K562 (cell line): ENCODE data around the gene ERAL1. TPM values are rescaled to one million over a fixed set of nuclear protein-coding genes. Genes with fewer than 3 reads are reported as not detected.

Source experiments
- ARID4B ChIP-seq: sonication (generic); formaldehyde crosslinking; IDR thresholded peaks from 2 replicates; pipeline ENCODE4 v1.8.0; 2022; ENCODE audit warnings: mild to moderate bottlenecking, missing genetic modification reagents
- BRD9 ChIP-seq: fragments of 450-650 bp; IDR thresholded peaks from 2 replicates; pipeline ENCODE4 v1.6.1; 2018; ENCODE audit warnings: low read depth; ENCODE audit not compliant: partially characterized antibody
- KLF10 ChIP-seq: fragments of 250-450 bp; sonication (Bioruptor Pico); IDR thresholded peaks from 2 replicates; pipeline ENCODE4 v1.6.1; 2021; ENCODE audit warnings: matching md5 sums
- NFYB ChIP-seq: IDR thresholded peaks from 2 replicates; pipeline ENCODE4 v1.6.1; 2011; ENCODE audit warnings: mild to moderate bottlenecking, moderate library complexity; ENCODE audit not compliant: insufficient read length; ENCODE audit errors: extremely low read depth
- PHB2 ChIP-seq: fragments of 450-650 bp; IDR thresholded peaks from 2 replicates; pipeline ENCODE4 v1.6.1; 2017; ENCODE audit warnings: low read depth
- RCOR1 ChIP-seq, 2 experiments: IDR thresholded peaks; 2 replicates each; pipeline ENCODE4 v1.6.1; 2012; ENCODE audit warnings: low read depth in 2 of 2, low read length in 2 of 2, borderline replicate concordance in 1 of 2, improper control_type of control experiment in 1 of 2
- SMARCA4 ChIP-seq: fragments of 450-650 bp; IDR thresholded peaks from 2 replicates; pipeline ENCODE4 v1.6.1; 2016
- TEAD4 ChIP-seq, 2 experiments: sonication (generic) in 1 of 2; formaldehyde crosslinking in 1 of 2; IDR thresholded peaks; 2 replicates each; pipeline versions ENCODE4 v1.6.1 to v1.8.0; 2012 to 2022; ENCODE audit warnings: borderline replicate concordance in 1 of 2, inconsistent platforms in 1 of 2, low read length in 1 of 2, mild to moderate bottlenecking in 1 of 2, missing genetic modification reagents in 1 of 2
- ZNF707 ChIP-seq: fragments of 250-450 bp; sonication (Bioruptor Pico); conservative IDR thresholded peaks from 2 replicates; pipeline ENCODE4 v1.8.0; 2022; ENCODE audit warnings: inconsistent platforms, mild to moderate bottlenecking, moderate library complexity
- polyA plus RNA-seq, 8 experiments: library from polyadenylated mRNA; depleted of rRNA in 4 of 8; stranded (reverse) in 5 of 8; unstranded in 3 of 8; fragments of >200 nt; fragmentation: Nextera tagmentation in 2 of 8; fragmentation: Illumina TruSeq in 1 of 8; extraction: Ambion mirVana in 2 of 8; extraction: Trizol in 1 of 8; gene quantifications; 2 replicates each; pipeline versions ENCODE4 v1.2.1 to v1.2.3, GENCODE V29; 2011 to 2014; ENCODE audit warnings: inconsistent platforms in 1 of 8, missing spikeins in 1 of 8
- total RNA-seq, 7 experiments: library from RNA; depleted of rRNA in 6 of 7; stranded (reverse); fragments of >200 nt in 6 of 7; fragmentation: Illumina TruSeq in 2 of 7; extraction: Trizol in 2 of 7; gene quantifications; 2 replicates each; pipeline versions ENCODE4 v1.2.1 to v1.2.3, GENCODE V29; 2011 to 2021; ENCODE audit warnings: low replicate concordance in 1 of 7
- TF ChIP-seq, protein P1 (sequence below), 2 experiments: fragments of 450-650 bp in 1 of 2; sonication (generic) in 1 of 2; formaldehyde crosslinking in 1 of 2; IDR thresholded peaks; 2 replicates each; pipeline versions ENCODE4 v1.7.1 to v1.9.0; 2016 to 2022; ENCODE audit warnings: inconsistent platforms in 1 of 2, mild to moderate bottlenecking in 1 of 2, missing genetic modification reagents in 1 of 2
- TF ChIP-seq, protein P2 (sequence below): IDR thresholded peaks from 2 replicates; pipeline ENCODE4 v1.6.1; 2014; ENCODE audit warnings: antibody characterized with exemption

The ERAL1 gene
- total and polyA plus RNA-seq, 9 of the 15 experiments (the other 6 are each of a cell fraction or from before 2014, with no cell fraction given): 37.5 to 351 (median 106) TPM

GRCh38 chr17:28842282-28843012 lies 12.4 kb upstream of the ERAL1 start, which contains the start of gene FAM222B (continued):
- 0 out of 4 replicates have a peak, but pooled peaks have one; percentile 26 to 39 for TF ChIP-seq RCOR1 (IDR thresholded peaks at IDR 0.05; ENCODE audit: borderline replicate concordance in 1 of 2, low read depth in 2 of 2, low read length in 2 of 2)
- TF ChIP-seq PHB2: peak; percentile 46; the same call in 1 of the 2 replicates
- no peak for TF ChIP-seq TEAD4 (IDR thresholded peaks at IDR 0.05; ENCODE audit: low read length)
- no peak for TF ChIP-seq TEAD4 (CRISPR knock-in tag; IDR thresholded peaks at IDR 0.05; ENCODE audit: borderline replicate concordance)
- TF ChIP-seq ARID4B (CRISPR knock-in tag): no peak; the same call in 1 of the 2 replicates
- peak; percentile 51 for TF ChIP-seq BRD9
- no peak for TF ChIP-seq NFYB
- TF ChIP-seq KLF10 (CRISPR knock-in tag): no peak
- TF ChIP-seq, protein P1, sequence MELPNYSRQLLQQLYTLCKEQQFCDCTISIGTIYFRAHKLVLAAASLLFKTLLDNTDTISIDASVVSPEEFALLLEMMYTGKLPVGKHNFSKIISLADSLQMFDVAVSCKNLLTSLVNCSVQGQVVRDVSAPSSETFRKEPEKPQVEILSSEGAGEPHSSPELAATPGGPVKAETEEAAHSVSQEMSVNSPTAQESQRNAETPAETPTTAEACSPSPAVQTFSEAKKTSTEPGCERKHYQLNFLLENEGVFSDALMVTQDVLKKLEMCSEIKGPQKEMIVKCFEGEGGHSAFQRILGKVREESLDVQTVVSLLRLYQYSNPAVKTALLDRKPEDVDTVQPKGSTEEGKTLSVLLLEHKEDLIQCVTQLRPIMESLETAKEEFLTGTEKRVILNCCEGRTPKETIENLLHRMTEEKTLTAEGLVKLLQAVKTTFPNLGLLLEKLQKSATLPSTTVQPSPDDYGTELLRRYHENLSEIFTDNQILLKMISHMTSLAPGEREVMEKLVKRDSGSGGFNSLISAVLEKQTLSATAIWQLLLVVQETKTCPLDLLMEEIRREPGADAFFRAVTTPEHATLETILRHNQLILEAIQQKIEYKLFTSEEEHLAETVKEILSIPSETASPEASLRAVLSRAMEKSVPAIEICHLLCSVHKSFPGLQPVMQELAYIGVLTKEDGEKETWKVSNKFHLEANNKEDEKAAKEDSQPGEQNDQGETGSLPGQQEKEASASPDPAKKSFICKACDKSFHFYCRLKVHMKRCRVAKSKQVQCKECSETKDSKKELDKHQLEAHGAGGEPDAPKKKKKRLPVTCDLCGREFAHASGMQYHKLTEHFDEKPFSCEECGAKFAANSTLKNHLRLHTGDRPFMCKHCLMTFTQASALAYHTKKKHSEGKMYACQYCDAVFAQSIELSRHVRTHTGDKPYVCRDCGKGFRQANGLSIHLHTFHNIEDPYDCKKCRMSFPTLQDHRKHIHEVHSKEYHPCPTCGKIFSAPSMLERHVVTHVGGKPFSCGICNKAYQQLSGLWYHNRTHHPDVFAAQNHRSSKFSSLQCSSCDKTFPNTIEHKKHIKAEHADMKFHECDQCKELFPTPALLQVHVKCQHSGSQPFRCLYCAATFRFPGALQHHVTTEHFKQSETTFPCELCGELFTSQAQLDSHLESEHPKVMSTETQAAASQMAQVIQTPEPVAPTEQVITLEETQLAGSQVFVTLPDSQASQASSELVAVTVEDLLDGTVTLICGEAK (IDR thresholded peaks at IDR 0.05): 0 out of 2 replicates have a peak, but pooled peaks have one; percentile 10
- TF ChIP-seq, protein P1 (CRISPR knock-in tag; IDR thresholded peaks at IDR 0.05): no peak
- no peak for TF ChIP-seq ZNF707 (CRISPR knock-in tag)
- TF ChIP-seq, protein P2, sequence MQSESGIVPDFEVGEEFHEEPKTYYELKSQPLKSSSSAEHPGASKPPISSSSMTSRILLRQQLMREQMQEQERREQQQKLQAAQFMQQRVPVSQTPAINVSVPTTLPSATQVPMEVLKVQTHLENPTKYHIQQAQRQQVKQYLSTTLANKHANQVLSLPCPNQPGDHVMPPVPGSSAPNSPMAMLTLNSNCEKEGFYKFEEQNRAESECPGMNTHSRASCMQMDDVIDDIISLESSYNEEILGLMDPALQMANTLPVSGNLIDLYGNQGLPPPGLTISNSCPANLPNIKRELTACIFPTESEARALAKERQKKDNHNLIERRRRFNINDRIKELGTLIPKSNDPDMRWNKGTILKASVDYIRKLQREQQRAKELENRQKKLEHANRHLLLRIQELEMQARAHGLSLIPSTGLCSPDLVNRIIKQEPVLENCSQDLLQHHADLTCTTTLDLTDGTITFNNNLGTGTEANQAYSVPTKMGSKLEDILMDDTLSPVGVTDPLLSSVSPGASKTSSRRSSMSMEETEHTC: no peak; the same call in 1 of the 2 replicates
- peak; percentile 39; the same call in 1 of the 2 replicates for TF ChIP-seq SMARCA4
